GM03348 (cell line): ENCODE results near the gene FOXP1.
"Not testable (repeated sequence)": the region's sequence is repeated elsewhere in the genome, so short reads cannot be mapped to it uniquely, and the experiment has no call there.

Source experiments
- DNase-seq: peaks from one replicate; pipeline ENCODE4 v3.0.0; 2012; ENCODE audit warnings: low spot score

The FOXP1 gene

DNA sequence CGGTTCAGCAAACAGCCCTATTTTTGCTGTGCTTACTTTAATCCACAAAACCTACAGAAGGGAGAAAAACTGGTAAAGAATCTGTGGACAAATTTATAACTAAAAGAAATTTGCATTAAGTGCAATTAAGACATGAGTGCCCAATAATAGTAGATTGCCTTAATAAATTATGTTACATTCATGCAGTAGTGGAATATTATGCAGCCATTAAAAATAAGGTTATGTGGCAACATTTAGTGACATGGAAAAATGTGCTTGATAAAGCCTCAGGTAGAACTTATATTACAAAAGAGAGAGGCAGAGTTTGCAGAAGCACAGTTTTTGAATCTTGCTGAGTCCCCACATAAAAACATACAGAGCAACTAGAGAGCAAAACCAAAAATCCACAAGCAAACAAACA lies 253.0 kb downstream of the FOXP1 start:
- no peak for DNase-seq

DNA sequence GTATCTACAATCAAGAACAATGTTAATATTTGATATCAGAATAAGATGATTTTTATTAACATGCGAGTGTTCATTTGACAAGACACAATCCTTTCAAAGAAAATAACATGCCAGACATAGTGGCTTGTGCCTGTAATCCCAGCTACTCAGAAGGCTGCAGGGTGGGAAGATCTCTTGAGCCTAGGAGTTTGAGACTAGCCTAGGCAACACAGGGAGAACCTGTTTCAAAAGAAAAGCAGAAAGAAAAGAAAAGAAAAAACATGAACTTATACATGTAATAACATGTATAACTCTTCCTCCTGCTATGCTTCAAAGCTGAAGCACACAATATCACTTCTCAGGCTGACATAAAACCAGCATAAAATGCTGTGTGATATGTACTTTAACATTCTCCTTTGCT lies 253.7 kb downstream of the FOXP1 start:
- no peak for DNase-seq

DNA sequence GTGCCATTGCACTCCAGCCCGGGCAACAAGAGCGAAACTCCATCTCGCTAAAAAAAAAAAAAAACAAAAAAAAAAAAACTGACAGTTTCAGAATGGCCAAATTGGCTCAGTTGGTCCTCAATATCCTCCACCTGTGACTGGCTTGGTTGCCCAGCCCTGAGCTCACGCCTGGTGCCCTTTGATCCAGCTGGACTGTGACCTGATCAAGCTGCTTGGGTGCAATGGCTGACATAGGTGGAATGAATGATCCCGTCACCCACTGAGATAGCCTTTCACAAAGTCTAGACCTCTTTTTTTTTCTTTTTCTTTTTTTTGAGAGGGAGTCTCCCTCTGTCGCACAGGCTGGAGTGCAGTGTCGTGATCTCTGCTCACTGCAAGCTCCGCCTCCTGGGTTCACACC lies 254.6 kb downstream of the FOXP1 start:
- no peak for DNase-seq

DNA sequence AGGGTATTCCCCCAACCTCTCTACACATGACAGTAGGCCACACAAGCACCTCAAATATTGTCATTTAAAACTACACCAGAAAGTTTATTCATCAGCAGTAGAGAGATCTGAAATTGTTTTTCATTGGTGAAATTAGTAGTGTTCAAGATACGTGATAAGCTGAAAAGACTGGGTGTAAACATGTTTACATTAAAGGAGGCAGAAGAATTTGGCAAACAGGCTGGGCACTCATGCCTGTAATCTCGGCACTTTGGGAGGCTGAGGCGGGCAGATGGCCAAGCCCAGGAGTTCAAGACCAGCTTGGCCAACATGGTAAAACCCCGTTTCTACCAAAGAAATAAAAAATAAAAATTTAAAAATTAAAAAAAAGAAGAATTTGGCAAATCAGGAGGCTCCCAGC lies 255.6 kb downstream of the FOXP1 start:
- DNase-seq = no peak

DNA sequence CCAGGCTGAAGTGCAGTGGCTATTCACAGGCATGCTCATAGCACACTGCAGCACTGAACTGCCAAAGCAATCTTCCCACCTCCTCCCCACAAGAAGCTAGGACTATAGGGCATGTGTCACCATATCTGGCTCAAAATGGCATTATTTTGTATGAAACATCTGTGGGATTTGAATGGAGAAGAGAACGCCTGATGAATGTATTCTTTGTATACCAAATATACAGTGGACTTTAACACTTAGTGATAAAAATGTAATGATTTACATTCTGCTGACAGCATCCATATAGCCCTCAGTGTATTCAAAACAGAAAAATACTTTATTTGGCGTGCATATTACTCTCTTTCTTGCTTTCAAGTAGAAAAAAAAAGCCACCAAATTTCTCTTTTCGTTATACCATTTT lies 257.8 kb downstream of the FOXP1 start:
- DNase-seq = no peak

DNA sequence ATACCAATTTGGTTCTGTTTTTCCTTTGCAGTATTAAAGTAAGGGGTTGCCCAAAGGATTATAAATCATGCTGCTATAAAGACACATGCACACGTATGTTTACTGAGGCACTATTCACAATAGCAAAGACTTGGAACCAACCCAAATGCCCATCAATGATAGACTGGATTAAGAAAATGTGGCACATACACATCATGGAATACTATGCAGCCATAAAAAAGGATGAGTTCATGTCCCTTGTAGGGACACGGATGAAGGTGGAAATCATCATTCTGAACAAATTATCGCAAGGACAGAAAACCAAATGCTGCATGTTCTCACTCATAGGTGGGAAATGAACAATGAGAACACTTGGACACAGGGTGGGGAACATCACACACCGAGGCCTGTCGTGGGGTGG lies 259.3 kb downstream of the FOXP1 start:
- not testable (repeated sequence) for DNase-seq

DNA sequence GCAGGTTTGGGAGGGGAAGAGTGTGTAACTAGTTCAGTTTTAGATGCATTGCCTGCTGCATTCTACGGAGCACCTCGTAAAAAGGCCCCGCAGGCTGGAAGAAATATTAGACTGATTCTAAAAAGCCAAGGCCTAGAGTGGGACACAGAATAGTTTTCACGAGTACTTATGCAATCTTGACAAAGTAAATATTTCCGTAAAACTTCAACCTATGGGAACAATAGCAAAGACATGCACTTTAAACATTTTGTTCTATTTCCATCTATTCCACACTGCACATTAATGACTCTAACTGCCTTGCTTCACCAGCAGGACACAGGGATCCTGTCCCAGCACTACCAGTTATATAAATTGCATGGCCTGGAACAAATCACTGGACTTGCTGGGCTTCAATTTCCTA lies 260.0 kb downstream of the FOXP1 start:
- DNase-seq = no peak

DNA sequence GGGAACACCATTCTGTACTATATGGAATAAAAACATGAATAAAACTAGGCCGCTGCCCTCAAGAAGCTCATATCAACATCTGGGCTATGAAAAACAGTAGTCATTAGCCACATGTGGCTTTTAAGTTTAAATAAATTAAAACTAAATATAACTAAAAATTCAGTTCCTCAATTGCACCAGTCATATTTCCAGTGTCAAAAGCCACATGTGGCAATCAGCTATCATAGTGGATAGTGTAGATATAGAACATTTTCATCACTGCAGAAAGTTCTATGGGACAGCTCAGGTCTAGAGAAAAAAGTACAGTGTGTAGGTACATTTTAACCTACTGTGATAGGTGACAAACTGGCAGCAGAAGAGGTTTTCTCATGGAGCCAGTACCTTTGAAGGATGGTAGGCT lies 261.4 kb downstream of the FOXP1 start:
- no peak for DNase-seq

DNA sequence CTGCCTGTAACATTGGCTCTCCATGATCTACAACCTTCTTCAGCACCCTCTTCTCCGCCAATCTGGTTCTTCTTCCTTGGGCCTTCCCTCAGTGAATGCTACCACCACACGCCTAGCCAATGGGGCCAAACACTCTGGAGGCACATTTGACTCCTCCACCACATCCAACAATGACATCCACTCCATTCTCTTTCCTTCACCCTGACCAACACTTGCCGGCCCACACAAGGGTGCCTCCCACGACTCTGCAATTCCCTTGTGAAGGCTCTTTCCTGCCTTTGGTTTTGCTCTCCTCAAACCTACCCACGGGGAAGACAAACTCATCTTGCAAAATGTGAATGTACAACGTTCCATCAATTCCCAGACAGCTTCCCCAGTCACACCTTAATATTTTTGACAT lies 263.8 kb downstream of the FOXP1 start:
- no peak for DNase-seq

DNA sequence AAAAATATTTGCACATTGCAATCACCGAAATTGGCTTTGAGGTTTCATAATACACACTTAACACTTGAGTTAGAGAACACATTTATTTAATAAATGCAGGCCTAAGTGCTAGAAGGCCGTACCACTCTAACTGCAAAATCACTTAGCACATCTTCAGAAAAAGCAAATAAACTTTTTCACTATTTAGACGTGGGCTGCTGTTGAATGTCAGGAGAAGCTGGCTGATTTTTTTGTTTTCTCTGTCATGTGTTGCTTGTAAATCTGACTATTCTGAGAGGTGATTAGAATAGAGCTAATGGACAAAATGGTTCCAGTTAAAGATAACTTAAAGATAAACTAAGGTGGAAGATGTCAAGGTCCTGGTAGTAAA lies 265.1 kb downstream of the FOXP1 start:
- DNase-seq = no peak

DNA sequence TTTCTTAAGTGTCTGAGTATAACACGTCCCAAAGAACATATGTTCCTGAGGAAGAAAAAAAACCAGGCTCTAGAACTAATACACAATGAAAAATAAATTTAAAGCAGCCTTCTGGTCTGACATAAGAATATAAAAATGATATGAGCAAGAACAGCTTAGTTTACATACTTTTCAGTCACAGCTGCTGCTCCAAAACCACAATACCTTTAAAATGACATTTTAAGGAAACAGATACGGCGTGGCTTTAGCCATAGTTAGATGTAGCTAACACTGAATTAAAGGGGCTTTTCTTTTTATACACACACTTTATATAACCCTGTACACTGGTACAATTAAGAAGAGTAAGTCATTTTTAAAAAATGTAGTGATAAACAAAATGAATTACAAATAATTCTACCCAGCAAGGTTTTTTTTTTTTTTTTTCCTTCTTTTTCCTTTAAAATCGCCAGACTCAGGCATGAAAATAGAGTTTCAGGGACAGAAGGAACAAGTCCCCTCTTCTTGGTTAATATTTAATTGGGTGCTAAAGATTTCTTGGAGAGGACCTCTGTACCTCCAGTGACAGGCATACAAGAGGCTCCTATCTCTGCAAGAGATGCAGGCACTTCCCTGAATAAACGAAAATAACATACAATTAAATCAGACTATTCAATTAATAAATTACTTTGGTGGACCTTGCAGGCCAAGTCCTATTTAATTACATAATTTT lies 265.6 kb downstream of the FOXP1 start:
- DNase-seq = peak; percentile 19

DNA sequence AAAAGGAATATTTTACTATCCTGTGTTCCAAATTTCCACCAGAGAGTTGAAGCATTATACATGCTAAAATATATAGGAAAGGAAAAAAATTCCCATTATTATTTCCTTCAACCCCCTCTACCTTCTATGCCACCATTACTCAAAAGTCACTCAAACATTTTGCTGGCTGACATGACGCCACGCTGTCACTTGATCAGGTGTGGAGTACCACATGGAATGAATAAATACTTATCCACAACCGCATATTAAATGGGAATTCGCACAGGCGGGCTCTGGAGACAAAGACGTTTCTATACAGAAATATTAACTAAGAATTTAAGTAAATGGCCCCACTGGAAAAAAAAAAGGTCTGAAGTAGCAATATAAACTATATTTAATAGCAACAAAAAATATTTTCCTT lies 266.4 kb downstream of the FOXP1 start:
- DNase-seq = no peak

DNA sequence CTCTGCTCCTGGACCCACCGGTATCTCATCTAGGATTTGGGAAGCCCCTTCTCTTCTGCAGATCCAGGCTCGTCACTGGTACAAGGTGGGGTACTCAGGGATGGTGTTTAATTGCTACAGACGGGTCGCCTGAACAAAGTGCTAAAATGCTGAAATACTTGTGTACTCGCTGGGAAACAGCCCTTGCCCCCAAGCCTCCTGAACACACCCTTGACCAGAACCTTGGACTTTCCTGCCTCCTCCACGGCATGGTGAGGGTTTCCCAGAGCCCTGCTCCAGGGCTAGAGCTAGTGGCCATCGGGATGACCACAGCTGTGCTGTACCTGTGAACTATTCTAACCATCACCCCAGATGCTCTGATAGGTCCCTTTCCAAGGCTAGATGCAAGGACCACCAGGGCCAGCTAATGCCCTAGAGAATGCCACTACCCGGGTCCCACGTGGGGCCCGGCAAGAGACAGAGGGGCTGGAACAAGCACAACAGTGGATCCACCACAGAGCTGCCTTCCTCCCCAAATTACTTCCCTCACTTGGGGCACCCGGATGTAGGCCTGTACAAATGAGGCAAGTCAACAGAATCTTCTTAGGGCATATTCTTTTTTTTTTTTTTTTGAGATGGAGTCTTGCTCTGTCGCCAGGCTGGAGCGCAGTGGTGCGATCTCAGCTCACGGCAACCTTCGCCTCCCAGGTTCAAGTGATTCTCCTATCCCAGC lies 267.3 kb downstream of the FOXP1 start:
- no peak for DNase-seq

DNA sequence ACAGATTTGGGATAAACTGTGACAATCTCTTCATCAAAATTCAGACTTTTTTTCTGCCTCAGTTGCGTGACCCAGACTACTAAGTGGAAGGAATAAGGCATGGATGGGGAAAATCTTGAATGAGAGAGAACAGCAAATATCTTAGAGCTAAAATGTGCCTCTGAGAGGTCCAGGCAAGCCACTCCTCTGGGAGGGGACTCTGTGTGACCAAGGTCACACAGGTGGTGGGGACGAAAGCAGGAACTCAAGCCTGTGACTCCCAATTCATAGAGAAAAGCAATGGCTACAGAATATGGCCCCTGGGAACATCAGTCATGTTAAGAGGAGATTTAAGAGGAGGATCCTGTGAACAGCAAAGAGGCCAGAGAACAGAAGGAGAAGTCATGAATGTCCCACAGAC lies 268.1 kb downstream of the FOXP1 start:
- no peak for DNase-seq

DNA sequence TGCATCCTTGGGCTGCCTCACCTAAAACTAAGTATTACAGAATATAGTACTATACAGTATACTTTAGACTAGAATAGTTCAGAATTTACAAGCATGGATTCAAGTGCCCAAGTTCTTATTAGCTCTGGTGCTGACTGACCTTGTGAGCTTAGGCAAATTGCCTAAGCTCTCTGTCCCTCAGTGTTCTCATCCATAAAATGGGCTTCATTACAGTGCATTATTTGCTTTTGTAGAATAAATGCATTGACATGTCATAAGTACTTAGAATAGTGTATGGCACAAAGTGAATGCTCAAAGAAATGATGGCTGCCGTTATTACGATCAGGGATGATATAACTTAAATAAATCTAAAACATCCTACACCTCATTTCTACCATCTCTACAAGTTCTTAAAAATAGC lies 269.7 kb downstream of the FOXP1 start:
- DNase-seq = no peak

DNA sequence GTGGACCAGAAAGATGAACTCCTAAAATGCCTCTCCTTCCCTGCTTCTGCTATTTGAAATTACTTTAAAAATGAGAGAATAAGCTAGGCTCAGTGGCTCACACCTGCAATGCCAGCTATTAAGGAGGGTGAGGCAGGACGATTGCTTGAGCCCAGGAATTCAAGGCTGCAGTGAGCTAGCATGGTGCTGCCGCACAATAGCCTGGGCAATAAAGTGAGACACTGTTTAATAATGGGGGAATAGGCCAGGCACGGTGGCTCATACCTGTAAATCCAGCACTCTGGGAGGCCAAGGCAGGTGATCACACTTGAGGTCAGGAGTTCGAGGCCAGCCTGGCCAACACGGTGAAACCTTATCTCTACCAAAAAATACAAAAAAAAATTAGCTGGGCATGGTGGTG lies 271.1 kb downstream of the FOXP1 start:
- no peak for DNase-seq

DNA sequence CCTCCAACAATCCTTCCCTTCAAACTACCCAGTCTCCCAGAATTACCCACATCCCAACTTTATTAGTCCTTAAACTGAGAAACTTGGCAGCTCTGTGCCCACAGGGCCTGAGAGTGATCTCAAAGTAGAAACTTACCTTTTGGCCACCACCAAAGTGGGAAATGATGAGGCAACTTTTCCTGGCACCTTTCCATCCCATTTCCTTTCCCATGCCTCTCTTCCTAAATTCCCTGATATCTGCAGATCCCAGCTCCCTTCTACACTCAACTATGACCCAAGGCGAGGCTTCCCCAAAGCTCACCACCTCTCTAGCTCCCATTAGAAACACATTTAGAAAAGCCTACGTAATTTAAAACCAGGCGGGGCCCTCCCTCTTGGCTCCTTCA lies 271.9 kb downstream of the FOXP1 start:
- DNase-seq = no peak

DNA sequence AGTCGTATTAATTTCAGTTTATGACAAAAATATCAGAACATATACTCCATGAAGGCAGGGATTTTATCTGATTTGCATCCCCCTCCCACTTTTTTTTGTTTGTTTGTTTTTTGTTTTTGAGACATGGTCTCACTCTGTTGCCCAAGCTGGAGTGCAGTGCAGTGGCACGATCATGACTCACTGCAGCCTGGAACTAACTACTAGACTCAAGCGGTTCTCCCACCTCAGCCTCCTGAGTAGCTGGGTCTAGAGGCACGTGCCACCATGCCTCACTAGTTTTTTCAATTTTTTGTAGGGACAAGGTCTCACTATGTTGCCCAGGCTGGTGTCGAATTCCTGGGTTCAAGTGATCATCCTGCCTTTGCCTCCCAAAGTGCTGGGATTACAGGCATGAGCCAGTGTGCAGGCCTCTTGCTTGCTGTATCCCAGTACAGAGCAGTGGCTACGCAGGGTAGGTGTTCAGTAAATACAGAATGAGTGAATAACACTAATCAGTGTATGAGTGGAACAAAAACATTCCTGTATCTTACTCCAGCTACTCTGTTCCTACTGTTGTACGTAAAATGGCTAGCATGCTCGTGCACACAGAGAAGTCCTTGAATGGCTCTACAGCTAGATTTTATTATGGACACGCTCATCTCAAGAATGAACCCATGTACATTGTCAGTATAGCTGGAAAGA lies 272.4 kb downstream of the FOXP1 start:
- no peak for DNase-seq

DNA sequence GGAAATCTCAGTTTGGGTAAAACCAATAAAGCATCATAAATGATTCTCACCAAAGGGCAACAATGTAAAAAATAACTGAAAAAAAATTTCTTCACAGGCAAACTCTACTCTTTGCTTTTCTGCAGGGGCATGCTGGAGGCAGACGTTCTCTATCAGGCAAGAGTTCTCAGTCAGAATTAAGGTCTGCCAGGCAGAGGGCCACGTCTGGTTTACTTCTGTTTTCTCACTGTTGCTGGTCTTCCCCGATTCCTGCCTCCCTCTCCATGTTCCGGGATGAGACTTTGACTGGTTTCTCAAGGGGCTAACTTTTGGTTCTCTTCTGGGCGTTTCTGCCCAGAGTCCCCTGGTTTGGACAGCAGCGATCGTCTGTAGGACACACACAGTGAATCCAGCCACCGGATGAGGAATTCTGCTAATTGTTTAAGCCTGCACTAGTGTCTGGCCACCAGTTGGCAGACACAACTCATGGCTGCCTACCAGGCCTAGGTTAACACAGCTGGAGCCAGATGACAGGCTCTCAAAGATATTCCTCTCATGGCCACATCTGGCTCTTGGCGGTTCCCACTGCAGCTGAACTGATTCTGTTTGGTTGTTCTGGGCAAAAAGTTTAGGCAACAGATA lies 273.1 kb downstream of the FOXP1 start:
- peak; percentile 83 for DNase-seq

DNA sequence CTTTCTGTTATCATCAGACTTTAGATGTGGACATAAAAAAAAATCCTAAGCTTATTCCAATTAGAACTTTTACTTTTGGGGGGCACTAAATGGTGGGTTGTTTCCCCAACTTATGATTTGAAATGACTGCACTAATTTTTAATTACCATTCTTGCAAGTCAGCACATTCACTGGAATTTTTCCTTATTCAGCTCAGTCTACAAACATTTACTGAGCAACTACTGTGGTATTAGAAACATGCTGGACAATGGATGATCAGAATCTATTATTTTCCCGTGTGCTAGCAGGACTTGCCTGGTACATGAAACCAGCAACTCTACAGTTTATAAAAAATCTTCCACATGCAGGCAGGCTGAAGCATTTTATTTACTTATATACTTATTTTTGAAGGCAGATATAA lies 273.6 kb downstream of the FOXP1 start:
- peak; percentile 30 for DNase-seq

DNA sequence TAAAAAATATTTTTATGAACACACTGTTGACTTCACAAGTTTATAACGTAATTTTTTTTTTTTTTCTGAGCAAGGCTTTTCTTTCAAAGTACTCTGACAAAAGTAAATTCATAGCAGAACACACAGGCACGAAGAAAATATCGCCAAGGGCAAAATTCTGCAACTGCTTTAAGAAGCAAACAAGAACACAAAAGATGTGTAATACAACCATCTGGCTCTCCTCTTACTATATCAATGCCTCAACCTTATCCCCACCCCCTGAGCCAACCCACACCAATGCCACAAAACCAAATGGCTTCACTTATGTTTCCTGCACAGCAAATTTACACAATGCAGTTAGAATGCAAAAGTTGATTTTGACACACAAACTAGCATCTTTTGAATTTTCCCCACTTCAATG lies 274.2 kb downstream of the FOXP1 start:
- peak; percentile 9 for DNase-seq

DNA sequence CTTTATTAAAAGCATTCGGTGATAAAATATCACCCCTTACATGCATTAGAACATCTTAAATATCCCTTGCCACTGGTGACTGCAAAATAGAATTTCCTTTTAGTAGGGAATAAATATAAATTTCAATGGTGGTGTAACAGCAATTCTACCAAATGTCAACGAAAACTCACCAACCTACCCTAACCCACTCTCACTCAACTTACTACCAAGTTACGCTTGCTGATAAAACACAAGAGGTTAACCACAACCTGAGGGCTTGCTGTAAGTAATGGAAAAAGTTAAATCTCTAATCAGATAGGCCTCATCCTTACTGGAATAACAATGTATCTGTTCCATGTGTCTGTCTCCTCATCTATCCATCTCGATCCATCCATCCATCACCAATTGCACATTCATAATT lies 274.7 kb downstream of the FOXP1 start:
- no peak for DNase-seq
